Tibial nerve (tissue), 4 donors: ENCODE data around the gene TBC1D22A.

Source experiments
- CTCF ChIP-seq, 5 experiments: fragments of 200-600 bp in 3 of 5; fragments of 450-650 bp in 2 of 5; sonication (generic) in 3 of 5; IDR thresholded peaks; one replicate each; pipeline ENCODE4 v1.5.1; 2016 to 2019; ENCODE audit warnings: antibody characterized with exemption in 5 of 5, mild to moderate bottlenecking in 3 of 5, moderate library complexity in 2 of 5
- EP300 ChIP-seq, 2 donors: sonication (generic); formaldehyde crosslinking; IDR thresholded peaks; one replicate each; pipeline ENCODE4 v1.6.1; 2017; ENCODE audit warnings: antibody characterized with exemption in 2 of 2, mild to moderate bottlenecking in 1 of 2
- POLR2A ChIP-seq, 2 donors: fragments of 450-650 bp; IDR thresholded peaks; one replicate each; pipeline ENCODE4 v1.6.1; 2017; ENCODE audit warnings: antibody characterized with exemption in 2 of 2, mild to moderate bottlenecking in 2 of 2, moderate library complexity in 2 of 2

GRCh38 chr22:46869329-46869728, 106.9 kb downstream of the TBC1D22A start:
- TF ChIP-seq CTCF (IDR thresholded peaks at IDR 0.05) = no peak
- no peak for TF ChIP-seq POLR2A (IDR thresholded peaks at IDR 0.05)
- no peak for TF ChIP-seq EP300 (IDR thresholded peaks at IDR 0.05)
